Stomach (tissue), 4 donors: ENCODE measurements around the gene ZIC1.

Experiments used
- EP300 ChIP-seq: sonication (generic); formaldehyde crosslinking; IDR thresholded peaks from one replicate; pipeline ENCODE4 v1.6.1; 2017; ENCODE audit warnings: antibody characterized with exemption
- POLR2A ChIP-seq, 4 donors: fragments of 450-650 bp; IDR thresholded peaks; one replicate each; pipeline ENCODE4 v1.6.1; 2016; ENCODE audit warnings: antibody characterized with exemption in 4 of 4, control low read depth in 2 of 4, mild to moderate bottlenecking in 1 of 4, moderate library complexity in 1 of 4
- TF ChIP-seq, protein P1 (sequence below), 7 experiments: fragments of 450-650 bp in 4 of 7; fragments of 200-600 bp in 3 of 7; sonication (generic) in 3 of 7; IDR thresholded peaks; one replicate each; pipeline ENCODE4 v1.5.1; 2016 to 2019; ENCODE audit warnings: antibody characterized with exemption in 7 of 7, control low read depth in 2 of 7, mild to moderate bottlenecking in 1 of 7

DNA sequence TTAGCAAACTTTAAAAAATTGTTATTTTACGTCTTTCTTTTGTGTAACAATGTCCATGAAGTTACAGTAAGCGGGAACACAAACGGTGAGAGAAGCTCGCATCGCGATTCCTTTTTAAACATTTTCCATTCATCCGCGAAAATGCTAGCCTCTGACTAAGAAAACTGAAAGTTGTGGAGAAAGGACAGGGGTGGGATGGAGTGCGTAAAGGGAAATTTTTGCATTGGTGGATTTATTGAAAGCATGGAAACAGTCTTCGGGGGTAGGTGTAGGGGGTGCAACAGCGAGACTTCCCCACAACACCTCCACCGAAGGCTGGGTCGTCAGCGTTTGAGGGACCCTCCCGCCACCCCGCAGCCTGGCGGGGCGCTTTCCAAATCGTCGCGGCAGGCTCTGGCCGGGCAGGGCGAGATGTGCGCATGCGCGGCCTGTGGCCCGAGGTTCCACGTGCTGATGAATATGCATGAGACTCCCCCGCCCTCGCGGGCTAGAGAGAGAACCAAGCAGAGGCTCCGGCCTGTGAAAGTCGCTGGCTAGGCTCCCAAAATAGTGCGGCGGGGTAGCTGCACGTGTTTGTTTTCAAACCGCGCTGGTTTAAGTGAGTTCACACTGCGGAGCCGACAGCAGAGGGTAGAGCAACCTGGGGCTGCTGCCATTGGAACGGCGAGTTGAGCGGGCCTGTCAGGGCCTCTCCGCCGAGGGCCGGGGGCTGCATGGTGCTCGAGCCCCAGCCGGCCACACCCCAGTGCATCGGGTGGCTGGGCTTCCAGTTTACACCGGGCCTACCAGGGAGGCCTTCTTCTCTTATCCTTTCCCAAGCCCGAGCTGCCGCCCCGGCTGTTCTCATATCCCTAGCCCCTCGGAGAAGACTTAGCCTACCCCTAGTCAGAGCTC lies 9.9 kb downstream of the ZIC1 start:
- TF ChIP-seq POLR2A (IDR thresholded peaks at IDR 0.05) (no peak), EP300 (no peak)
- TF ChIP-seq, protein P1, sequence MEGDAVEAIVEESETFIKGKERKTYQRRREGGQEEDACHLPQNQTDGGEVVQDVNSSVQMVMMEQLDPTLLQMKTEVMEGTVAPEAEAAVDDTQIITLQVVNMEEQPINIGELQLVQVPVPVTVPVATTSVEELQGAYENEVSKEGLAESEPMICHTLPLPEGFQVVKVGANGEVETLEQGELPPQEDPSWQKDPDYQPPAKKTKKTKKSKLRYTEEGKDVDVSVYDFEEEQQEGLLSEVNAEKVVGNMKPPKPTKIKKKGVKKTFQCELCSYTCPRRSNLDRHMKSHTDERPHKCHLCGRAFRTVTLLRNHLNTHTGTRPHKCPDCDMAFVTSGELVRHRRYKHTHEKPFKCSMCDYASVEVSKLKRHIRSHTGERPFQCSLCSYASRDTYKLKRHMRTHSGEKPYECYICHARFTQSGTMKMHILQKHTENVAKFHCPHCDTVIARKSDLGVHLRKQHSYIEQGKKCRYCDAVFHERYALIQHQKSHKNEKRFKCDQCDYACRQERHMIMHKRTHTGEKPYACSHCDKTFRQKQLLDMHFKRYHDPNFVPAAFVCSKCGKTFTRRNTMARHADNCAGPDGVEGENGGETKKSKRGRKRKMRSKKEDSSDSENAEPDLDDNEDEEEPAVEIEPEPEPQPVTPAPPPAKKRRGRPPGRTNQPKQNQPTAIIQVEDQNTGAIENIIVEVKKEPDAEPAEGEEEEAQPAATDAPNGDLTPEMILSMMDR (IDR thresholded peaks at IDR 0.05), result no peak
